Stimulated activated CD4-positive, alpha-beta T cell treated with anti-CD3 and anti-CD28 coated beads, Interleukin-4, amount 100 ng/mL, for 48 hours (primary cell): Measurements from ENCODE around the gene KIZ.

Source experiments
- DNase-seq, 2 donors: peaks; one replicate each; pipeline ENCODE4 v3.0.0-alpha.2; 2020; ENCODE audit warnings: low read depth in 2 of 2

Gene KIZ

DNA sequence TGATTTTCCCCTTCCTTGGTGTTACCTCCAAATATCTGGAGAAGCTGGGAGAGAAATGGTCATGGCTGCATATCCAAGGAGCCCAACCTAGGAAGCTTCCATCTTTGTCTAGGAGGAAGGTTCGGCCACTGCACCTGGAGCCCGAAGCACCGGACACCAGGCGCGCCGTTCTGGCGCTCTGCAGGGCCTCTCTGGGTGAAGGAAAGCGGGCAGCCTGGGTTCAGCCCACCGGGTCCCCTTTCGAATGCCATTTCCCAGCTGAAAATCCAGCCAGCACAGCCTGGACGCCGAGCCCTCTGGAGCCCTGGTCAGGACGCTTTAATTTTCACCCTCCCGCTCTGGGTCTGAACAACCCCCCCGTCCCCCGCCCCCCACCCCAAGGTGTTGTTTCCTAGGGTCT lies 21.0 kb upstream of the KIZ start:
- no peak for DNase-seq

DNA sequence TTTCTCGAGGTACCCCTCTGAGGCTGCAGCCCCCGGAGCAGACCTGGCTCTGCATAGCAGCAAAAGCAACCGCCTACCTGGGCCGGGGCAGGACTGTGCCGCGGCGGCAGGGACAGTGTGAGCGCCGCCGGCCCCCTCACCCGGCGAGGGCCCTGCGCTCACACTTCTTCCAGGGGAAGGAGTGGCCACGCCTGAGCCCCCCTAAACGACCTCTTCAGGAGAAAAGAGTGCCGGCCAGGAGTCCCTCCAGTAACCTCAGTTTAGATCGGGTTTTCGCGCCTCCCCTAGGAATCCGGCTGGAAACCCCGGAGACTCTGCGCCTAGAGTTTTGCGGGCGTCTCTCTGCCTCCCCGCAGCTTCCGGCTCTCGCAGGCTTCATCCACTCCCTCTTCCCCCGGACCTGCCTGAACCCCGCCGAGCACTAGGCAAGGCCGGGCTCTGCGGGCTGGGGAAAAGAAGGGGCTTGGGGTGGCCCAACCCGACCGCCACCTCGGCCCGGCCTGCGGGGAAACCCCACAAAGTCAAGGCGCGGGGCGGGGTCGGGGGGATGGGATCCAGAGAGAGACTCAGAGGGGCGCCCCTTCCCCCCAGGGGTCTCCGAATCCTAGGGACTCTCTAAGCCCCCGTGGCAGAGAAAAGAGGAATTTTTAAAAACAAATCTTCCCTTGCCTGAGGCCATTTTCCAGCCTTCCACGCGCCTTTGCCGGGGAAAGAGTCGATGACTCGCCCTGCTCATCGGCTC lies 20.3 kb upstream of the KIZ start:
- no peak for DNase-seq

DNA sequence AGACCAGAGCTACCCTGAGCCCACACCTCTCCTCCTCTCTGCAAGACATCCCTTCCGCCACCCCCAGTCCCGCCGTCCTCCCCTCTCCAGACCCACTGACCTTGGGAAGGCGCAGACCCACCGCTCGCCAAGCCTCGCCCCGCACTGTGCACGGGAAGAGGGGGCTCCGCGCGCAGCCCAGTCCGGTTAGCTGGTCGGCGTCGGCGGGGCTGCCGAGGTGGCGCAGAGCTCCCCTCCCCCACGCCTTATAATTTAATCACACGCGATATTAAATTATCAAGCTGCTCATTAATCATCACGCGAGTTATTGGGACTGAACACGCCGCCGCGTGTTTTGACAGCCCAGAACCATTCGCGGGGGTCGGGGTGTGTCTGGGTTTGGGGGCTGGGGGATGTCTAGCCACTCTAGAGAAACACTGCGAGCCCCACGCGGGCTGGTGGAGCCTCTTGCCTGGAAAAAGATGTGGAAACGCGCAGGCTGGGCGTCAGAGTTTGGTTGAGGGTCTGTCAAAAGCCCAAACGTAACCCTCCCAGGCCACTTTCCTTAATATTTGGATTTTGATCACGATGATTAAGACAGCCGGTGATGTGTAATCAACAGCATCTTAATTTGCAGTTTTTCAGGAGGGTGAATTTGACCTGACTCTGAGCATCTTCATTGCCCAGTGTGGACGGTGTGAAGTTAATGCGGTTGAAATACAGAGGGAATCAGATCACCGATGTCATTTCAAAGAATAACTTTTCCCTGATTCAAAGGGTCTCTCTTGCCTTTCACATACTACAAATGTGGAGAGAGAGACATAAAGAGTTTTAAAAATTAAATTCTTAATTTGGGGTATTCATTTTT lies 19.5 kb upstream of the KIZ start, which contains the start of gene LINC00237:
Gene LINC00237 (minus strand): TSS at position 188 of the 847 bp plus-strand sequence.
- DNase-seq = no peak

DNA sequence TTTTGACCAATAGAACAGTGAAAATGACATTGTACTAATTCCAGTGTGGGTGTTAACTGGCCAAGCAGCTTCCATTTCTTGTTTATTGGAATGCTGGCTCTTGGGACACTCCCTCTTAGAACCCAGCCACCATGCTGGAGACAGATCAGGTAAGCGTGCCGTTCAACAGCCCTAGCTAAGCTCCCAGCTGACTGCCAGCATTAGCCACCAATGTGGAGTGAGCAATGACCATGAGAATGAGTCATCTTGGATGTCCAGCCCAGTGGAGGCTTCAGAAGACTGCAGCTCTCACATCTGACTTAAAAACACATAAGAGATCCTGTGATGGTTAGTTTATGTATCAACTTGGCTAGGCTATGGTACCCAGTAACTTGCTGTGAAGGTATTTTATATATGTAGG lies 16.7 kb upstream of the KIZ start:
- no peak for DNase-seq

DNA sequence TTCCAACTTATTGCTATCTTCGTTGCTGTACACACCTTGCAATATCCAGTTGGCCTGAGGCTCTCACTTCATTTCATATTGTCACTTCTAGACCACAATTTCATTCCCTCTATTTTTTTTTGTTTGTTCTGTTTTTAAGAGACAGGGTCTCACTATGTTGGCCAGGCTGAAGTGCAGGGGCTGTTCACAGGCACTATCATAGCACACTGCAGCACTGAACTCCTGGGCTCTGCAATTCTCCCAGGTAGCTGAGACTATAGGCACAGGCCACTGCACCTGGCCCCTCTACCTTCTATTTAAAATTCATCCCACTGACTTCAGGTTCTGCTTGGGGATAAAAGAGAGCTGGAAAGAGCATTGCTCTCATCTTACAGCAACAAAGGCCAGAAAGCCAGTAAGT lies 15.1 kb upstream of the KIZ start:
- no peak for DNase-seq

DNA sequence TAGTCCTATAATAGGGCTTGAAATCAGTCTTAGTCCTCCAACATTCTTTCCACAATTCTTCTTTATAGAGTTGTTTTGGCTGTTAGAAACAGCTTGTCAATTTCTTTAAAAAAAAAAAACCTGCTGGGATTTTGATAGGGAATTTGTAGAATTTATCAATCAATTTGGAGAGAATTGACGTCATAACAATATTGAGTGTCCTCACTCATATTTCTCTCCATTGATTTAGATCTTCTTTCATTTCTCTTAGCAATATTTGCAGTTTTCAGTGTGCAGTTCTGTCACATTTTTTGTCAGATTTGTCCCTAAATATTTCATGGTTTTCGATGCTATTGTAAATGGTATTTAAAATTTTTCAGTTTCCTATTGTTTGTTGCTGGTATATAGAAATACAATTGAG lies 14.5 kb upstream of the KIZ start:
- DNase-seq = no peak

DNA sequence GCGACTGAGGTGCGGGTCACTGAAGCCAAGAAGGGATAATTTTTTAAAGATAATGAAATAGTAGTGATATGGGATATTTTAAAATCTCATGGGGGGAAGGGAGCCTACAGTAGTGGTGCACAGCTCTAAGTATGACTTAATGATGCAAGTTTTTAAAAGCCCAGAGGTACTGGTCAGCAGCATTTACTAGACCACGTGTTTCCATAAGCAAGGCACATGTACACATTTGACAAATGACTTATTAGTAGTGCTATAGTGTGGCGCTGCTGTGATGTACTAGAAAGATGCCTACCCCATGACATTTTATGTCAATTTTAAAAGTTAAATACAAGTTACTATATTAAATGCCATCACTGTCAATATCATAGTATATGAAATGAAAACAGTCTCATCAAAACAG lies 12.2 kb upstream of the KIZ start:
- DNase-seq = no peak

DNA sequence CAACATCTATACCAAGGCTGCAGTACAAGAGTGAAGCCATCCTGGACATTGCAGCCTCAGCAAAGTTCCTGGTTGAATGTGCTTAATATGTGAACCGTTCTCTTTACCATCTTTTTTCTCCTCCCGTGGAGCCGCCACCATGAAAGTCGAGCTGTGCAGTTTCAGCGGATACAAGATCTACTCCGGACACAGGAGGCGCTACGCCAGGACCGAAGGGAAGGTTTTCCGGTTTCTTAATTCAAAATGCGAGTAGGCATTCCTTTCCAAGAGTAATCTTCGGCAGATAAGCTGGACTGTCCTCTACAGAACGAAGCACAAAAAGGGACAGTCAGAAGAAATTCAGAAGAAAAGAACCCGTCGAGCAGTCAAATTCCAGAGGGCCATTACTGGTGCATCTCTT lies 11.3 kb upstream of the KIZ start:
- no peak for DNase-seq

DNA sequence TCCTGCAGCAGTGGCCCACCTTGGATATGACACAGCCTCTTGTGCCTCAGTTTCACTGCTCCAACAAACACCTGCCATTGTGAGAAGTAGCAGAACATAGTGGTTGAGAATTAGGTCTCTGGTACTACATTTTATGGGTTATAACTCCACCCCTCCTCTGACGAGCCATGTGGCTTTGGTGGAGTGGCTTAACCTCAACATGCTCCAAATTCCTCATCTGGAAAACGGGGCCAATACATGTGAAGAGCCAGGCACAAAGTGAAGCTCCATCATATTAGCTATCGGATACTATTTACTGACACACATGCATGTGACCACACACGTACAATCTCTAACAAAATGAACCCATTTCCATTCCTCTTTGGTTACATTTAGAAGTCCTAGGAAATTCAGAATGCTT lies 8.4 kb upstream of the KIZ start:
- no peak for DNase-seq

DNA sequence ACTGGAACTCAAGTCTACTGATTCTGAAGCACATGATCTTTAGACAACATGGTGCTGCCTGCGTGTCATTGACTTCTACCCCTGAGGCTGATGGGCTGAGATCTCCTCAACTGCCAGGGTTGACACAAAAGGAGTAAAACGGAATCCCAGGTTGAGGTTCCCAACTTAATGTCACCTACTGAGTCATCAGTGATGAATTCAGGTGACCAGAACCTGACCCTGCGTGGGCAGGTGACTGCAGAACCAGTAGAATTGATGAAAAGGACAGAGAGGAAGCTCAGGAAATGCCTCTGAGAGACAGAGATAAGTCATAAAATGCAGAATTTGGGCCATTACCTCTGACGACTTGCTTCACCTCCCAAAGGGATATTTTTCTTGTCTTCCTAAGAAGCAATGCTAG lies 7.7 kb upstream of the KIZ start:
- DNase-seq = no peak

DNA sequence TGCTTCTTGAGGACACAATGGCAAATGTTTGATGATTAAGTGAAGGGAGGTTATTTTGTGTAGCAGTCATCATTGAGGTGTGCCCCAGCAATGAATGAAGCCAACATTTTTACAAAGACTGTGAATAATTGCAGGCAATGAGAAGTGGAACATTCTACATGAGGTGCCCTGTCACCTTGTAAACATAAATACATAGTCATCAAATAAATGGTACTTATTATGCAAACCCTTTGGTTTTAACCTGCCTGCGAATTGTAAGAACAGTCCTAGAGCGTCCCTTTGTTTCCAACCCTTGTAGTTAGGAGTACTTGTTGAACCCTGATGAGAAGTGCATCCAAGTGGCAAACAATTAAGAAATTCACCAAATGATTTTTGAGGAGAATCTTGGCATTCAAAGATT lies 7.1 kb upstream of the KIZ start:
- no peak for DNase-seq

DNA sequence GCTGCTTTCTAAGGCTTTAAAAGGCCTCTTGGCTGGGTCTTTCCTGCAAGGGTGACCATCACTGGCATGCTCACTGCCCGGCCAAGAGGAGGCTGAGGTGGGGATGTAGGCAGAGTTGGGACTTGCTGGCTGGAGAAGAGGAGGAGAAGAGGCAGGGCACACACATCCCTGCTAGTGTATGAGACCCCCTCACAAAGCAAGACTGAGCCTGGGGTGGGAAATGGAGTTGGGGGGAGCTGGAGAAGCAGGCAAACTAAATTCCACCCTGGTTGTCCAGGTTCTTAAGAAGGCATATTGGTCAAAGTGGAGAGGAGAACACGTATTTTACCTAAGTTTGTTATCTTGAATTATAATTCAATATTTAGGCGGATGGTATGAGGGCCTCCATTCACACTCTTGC lies 1.7 kb upstream of the KIZ start:
- DNase-seq = no peak

DNA sequence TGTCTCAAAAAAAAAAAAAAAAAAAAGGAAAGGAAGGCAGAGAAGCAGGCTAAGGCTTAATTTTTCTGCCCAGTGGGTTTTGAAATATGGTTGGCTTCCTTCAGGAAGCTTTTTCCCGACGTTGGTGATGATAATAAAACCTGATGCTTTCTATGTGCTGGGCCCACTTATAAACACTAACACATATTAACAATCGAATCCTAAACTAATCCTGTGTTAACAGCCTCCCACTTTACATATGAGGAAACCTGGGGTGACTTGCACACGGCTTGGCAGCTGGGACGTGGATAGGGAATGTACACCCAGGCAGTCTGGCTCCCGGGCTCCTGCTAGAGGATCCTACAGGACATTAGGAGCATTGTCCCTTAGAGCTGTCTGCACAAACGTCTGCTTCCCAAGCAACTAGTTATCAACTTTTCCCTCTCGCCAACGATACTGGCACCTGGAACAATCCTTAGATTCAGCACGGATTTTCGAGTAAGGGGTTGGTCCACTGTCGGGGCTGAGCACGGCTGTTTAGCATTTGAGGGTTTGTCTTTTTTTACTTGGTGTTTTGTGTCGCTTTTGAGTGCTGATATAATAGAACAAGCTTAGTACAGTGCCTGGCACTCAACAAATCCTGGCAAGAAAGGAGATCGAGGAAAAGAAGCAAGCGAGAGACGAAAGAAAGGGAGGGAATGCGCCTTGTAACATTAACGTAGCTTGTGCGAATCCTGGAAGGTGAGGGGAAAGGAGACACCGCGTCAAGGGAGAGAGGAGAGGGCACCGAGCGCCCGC lies 622 bp upstream of the KIZ start:
- no peak for DNase-seq

DNA sequence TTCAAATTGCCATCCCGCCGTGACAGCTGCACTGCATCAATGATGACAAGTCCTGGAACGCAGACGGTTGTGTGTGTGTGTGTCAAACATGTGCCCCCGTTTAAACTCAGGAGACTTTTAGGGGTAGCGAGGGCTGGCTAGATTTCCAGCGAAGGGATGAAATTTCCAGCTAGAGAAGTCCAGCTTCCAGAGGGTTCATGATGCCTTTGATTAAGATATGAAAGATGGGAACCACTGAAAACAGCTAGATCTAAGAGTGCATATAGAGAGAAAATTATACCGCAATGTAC lies 644 bp downstream of the KIZ start:
- no peak for DNase-seq

DNA sequence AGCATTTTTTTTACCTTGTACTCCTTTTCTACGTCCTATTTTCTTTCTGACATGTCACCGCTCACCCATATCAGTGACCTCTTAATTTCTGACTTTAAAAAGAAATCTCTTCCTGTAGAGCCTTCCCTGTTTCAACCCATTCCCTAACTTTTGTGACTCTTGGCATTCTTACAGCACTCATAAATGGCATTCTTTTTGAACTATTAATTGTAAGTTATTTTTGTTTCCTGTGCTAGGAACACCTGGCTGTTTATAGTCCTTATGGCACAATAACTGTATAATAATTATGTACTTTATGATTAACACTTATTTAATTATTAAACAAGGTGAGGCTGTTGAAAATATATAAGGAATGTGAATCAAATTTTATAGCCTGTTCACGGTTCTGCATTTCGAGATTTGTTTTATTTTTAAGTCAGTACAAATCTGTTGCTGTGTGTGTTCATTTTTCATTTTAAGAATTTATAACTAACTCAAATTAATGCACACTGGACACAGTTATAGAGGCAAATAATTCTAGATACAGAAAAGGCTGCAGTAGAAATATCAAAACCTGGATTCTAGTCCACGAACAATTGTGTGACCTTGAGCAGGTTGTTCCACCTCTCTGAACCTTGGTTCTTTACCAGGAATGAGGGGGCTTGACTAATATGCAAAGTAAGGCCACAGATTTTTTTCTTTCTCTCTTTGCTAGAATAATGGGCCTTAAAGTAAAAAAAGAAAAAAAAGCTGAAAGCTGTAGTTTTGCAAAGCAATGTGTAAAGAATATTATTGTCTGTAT lies 1.5 kb downstream of the KIZ start:
- no peak for DNase-seq

DNA sequence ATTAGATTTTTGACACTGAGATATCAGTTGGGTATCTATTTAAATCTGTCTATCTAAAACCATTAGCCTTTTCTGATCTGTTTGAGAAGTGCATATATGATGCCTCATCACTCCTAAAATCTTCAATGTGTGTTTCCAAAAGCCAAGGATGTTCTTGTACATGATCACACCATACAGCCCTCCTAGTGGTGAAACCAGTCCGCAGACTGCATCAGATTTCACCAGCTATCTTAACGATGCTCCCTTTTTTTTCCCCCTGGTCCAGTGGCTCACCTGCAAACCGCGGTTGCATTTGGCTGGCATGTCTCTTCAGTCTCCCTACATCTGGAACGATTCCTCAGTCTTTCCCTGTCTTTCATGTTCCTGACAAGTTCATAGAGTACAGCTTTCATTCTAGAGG lies 4.0 kb downstream of the KIZ start:
- DNase-seq = no peak

DNA sequence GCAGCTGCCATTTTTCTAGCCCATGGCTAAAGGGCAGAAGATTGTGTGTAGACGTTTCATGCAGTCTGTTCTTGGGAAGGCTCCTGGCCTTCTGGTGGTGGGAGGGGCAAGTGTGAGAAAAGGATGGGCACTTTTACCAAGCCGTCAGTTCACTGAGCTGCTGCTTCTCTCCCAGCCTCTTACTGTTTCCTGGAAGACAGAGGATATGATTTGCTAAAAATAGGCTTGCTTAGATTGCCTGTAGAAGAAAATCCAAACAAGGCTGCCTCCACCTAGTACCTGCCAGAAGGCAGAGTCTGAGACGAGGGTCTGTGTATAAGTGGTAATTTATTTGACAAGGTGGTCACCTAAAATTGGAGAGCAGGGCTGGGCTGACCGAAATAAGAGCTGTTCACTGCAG lies 7.5 kb downstream of the KIZ start:
- DNase-seq = no peak

DNA sequence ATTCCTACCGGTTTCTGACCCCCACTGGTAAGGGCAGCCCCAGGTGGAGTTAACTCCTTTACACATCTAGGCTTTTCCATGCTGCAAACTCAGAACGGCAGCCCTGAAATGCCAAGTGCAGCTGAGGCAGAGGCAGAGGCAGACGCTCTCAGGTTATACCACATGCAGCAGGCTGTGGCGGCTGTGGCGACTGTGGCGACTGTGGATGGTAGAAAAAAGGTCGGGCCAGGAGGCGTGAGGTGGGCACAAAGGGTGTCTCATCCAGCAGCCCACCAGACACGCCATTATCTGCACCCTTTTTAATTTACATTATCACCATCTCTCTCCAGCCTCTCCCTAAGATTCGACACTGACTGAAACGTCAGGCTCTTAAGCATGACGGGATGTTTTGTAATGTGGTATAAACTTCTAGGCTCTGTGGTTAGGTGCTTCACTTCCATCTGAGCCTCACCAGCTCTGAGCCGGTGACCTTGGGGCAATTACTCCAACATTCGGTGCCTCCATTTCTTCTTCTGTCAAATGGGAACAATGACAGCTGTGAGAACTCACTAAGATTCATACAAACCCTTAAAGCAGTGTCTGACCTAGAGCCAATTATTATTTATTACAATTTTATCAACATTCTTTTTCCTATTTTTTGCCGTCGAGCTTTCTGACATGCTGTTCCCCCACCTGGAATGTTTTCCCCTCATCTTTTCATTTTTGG lies 8.2 kb downstream of the KIZ start:
- DNase-seq = no peak

DNA sequence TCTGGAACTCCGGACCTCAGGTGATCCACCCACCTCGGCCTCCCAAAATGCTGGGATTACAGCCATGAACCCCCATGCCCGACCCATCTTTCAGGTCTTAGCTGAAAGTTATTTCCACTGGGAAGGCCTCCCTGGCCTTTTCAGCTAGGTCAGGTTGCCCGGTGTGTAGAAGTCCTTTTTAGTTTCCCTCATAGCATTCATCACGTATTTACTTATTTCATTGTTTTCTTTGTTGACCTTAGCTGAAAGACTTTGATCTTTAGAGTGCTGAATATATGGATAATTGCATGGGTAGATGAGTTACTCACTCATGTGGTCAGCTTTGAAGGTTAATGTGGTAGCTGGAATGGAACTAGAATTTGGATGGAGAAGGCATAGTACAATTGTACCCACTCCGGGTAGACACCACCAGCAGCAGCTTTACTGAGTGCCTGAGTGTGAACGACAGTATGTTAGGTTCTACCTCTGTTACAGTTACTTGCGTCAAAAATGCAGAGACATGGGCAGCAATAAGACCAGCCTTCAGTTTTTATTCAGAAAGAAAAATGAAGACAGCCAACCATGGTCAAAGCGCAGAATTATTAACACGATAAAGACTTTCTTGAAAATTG lies 9.1 kb downstream of the KIZ start:
- no peak for DNase-seq

DNA sequence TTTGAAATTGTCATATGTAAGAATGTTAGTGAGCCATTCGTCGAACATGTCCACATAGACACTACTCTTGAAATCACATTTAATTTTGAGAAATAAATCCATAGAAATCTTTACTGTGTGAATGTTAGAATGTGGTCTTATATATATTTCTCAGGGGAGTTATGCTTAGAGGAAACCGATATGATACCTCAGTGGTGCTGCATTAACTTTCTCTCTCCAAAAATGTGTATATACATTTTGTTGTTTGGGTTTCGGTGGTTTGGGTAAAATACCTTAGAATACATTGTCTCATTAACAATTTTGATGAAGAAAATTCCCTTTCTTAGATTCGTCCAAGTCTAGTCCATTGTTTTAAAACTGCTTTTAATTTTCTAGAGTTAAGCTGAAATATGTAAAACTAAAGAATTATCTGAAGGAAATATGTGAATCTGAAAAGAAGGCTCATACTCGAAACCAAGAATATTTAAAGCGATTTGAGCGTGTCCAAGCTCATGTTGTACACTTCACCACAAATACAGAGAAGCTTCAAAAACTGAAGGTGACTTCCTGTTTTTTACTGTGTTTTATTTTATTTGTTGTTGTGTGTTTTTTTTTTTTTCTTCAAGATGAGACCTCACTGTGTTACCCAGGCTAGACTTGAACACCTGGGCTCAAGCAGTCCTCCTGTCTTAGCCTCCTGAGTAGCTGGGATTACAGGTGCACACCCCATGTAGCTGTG lies 10.3 kb downstream of the KIZ start:
- DNase-seq = no peak
